Nephron (organoid): Measurements from ENCODE around the gene RAX.

ENCODE experiments used
- H3K27ac Mint-ChIP-seq, 3 experiments: 2 replicates each; pipeline ENCODE4 v1.8.0; 2020; ENCODE audit warnings: mixed read lengths in 3 of 3, mild to moderate bottlenecking in 2 of 3, moderate library complexity in 1 of 3
- H3K27me3 Mint-ChIP-seq: 2 replicates; pipeline ENCODE4 v1.8.0; 2021; ENCODE audit warnings: low read depth, mild to moderate bottlenecking, moderate library complexity, mixed read lengths
- H3K36me3 Mint-ChIP-seq: 2 replicates; pipeline ENCODE4 v1.8.0; 2020; ENCODE audit warnings: low read depth, mixed read lengths
- H3K4me1 Mint-ChIP-seq: 2 replicates; pipeline ENCODE4 v1.8.0; 2020; ENCODE audit warnings: mixed read lengths
- H3K4me3 Mint-ChIP-seq, 3 experiments: 2 replicates each; pipeline ENCODE4 v1.8.0; 2020; ENCODE audit warnings: mild to moderate bottlenecking in 3 of 3, mixed read lengths in 3 of 3, moderate library complexity in 2 of 3
- H3K9me3 Mint-ChIP-seq: 2 replicates; pipeline ENCODE4 v1.8.0; 2020; ENCODE audit warnings: mixed read lengths
- CTCF ChIP-seq, 3 experiments: fragments of 200-600 bp; sonication (generic); IDR thresholded peaks; one replicate each; pipeline ENCODE4 v1.5.0; 2021; ENCODE audit warnings: antibody characterized with exemption in 3 of 3; ENCODE audit not compliant: unreplicated experiment in 3 of 3

RAX gene

GRCh38 chr18:59298871-59299270, 25.6 kb upstream of the RAX start:
- TF ChIP-seq CTCF (IDR thresholded peaks at IDR 0.05; ENCODE audit: unreplicated experiment in 3 of 3), result no peak
- H3K9me3 Mint-ChIP-seq, result no peaks in the 10 kb centered on the region
- peaks cover 42% of the 10 kb centered on the region for H3K27me3 Mint-ChIP-seq
- no peaks in the 10 kb centered on the region for H3K4me1 Mint-ChIP-seq
- H3K27ac Mint-ChIP-seq, result no peak overlapping the region
- no peak overlapping the region for H3K4me3 Mint-ChIP-seq
- no peaks in the 10 kb centered on the region for H3K36me3 Mint-ChIP-seq

GRCh38 chr18:59293317-59293716, 20.1 kb upstream of the RAX start:
- H3K4me1 Mint-ChIP-seq, result no peaks in the 10 kb centered on the region
- no peak overlapping the region for H3K27ac Mint-ChIP-seq
- H3K27me3 Mint-ChIP-seq, result peaks cover 60% of the 10 kb centered on the region
- no peak for TF ChIP-seq CTCF (IDR thresholded peaks at IDR 0.05; ENCODE audit: unreplicated experiment in 3 of 3)
- H3K9me3 Mint-ChIP-seq, result no peaks in the 10 kb centered on the region
- H3K4me3 Mint-ChIP-seq, result no peak overlapping the region
- no peaks in the 10 kb centered on the region for H3K36me3 Mint-ChIP-seq

- Mint-ChIP-seq H3K9me3 (no peaks in the 10 kb centered on the region), H3K4me3 (no peak overlapping the region), H3K4me1 (no peaks in the 10 kb centered on the region), H3K27me3 (peaks cover 70% of the 10 kb centered on the region), H3K27ac (no peak overlapping the region), H3K36me3 (no peaks in the 10 kb centered on the region)
- no peak for TF ChIP-seq CTCF (IDR thresholded peaks at IDR 0.05; ENCODE audit: unreplicated experiment in 3 of 3)
Measured at GRCh38 chr18:59286341-59286740, 13.1 kb upstream of the RAX start.

- no peak overlapping the region for H3K27ac Mint-ChIP-seq
- peaks cover 96% of the 10 kb centered on the region for H3K27me3 Mint-ChIP-seq
- H3K4me3 Mint-ChIP-seq, result no peak overlapping the region
- no peak for TF ChIP-seq CTCF (IDR thresholded peaks at IDR 0.05; ENCODE audit: unreplicated experiment in 3 of 3)
- no peaks in the 10 kb centered on the region for H3K9me3 Mint-ChIP-seq
- H3K36me3 Mint-ChIP-seq, result no peaks in the 10 kb centered on the region
- no peaks in the 10 kb centered on the region for H3K4me1 Mint-ChIP-seq
Measured at GRCh38 chr18:59282341-59282740, 9.1 kb upstream of the RAX start.

- H3K4me3 Mint-ChIP-seq, result no peak overlapping the region
- H3K27ac Mint-ChIP-seq, result no peak overlapping the region
- peaks cover 100% of the 10 kb centered on the region for H3K27me3 Mint-ChIP-seq
- no peaks in the 10 kb centered on the region for H3K4me1 Mint-ChIP-seq
- no peak for TF ChIP-seq CTCF (IDR thresholded peaks at IDR 0.05; ENCODE audit: unreplicated experiment in 3 of 3)
- no peaks in the 10 kb centered on the region for H3K9me3 Mint-ChIP-seq
- H3K36me3 Mint-ChIP-seq, result no peaks in the 10 kb centered on the region
Measured at GRCh38 chr18:59279722-59280121, 6.5 kb upstream of the RAX start.

- Mint-ChIP-seq H3K4me3 (no peak overlapping the region), H3K4me1 (no peaks in the 10 kb centered on the region), H3K27ac (no peak overlapping the region), H3K27me3 (peaks cover 100% of the 10 kb centered on the region), H3K9me3 (no peaks in the 10 kb centered on the region), H3K36me3 (no peaks in the 10 kb centered on the region)
- TF ChIP-seq CTCF (IDR thresholded peaks at IDR 0.05; ENCODE audit: unreplicated experiment in 3 of 3), result no peak
Measured at GRCh38 chr18:59279193-59279592, 5.9 kb upstream of the RAX start.
